HepG2 (cell line): ENCODE measurements around the gene SLC4A8. TPM values are rescaled to one million over a fixed set of nuclear protein-coding genes. Genes with fewer than 3 reads are reported as not detected.

ENCODE experiments used
- ATAC-seq: fragments of 200-7000 bp; cut with Tn5 transposase; 3 replicates; pipeline ENCODE4 v1.9.1; 2020; ENCODE audit warnings: mild to moderate bottlenecking, moderate library complexity
- BruUV-seq: library from RNA; stranded (reverse); fragments of 400-500 nt; replicated peaks from 2 replicates; lab custom pipeline; 2021; lab: Mats Ljungman, UMichigan
- CTCF ChIA-PET: fragments of 300-600 bp; formaldehyde crosslinking; extraction: SDS; loops from one replicate; lab custom pipeline; 2021; ENCODE audit warnings: low total read pairs, inconsistent platforms, low intra/inter-chr PET ratio; lab: Yijun Ruan, JAX
- POLR2A ChIA-PET: fragments of 350-600 bp; sonication (Branson Sonifier 250); formaldehyde crosslinking; loops from one replicate; lab custom pipeline; 2020; ENCODE audit warnings: antibody characterized with exemption, inconsistent platforms; lab: Yijun Ruan, JAX
- DNase-seq: peaks from one replicate; pipeline ENCODE4 v3.0.0-alpha.2; 2015; ENCODE audit warnings: low spot score
- FAIRE-seq: peaks from 3 replicates; lab custom pipeline; 2011; peaks lifted over from hg19 to GRCh38; lab: Jason Lieb, UNC
- H2AFZ ChIP-seq: one replicate; pipeline ENCODE4 v1.6.1; 2011; ENCODE audit warnings: low read length, inconsistent platforms
- H3K27ac ChIP-seq: fragments of 300-600 bp; 3 replicates; pipeline ENCODE4 v1.8.0; 2011; ENCODE audit warnings: mixed run types, mild to moderate bottlenecking, mixed read lengths, low read length, inconsistent platforms; ENCODE audit not compliant: insufficient read depth; ENCODE audit errors: extremely low read length
- H3K27me3 ChIP-seq, 2 experiments: fragments of 200-600 bp in 1 of 2; 2 replicates in 1 of 2; 3 replicates in 1 of 2; pipeline versions ENCODE4 v1.6.0 to v1.8.0; 2011; ENCODE audit warnings: low read length in 2 of 2, mild to moderate bottlenecking in 2 of 2, moderate library complexity in 2 of 2, inconsistent platforms in 1 of 2; ENCODE audit not compliant: insufficient read depth in 2 of 2, control insufficient read depth in 1 of 2
- H3K36me3 ChIP-seq, 2 experiments: fragments of 200-600 bp in 1 of 2; replicated peaks in 1 of 2; 2 replicates in 1 of 2; 3 replicates in 1 of 2; pipeline versions ENCODE4 v1.5.1 to v1.8.0; 2011; ENCODE audit warnings: low read length in 2 of 2, inconsistent platforms in 1 of 2; ENCODE audit not compliant: insufficient read depth in 2 of 2, control insufficient read depth in 1 of 2
- H3K4me1 ChIP-seq: 2 replicates; pipeline ENCODE4 v1.5.1; 2012; ENCODE audit warnings: low read length, inconsistent platforms; ENCODE audit not compliant: insufficient read depth
- H3K4me2 ChIP-seq: 2 replicates; pipeline ENCODE4 v1.6.0; 2011; ENCODE audit warnings: low read depth, low read length, inconsistent platforms
- H3K4me3 ChIP-seq, 3 experiments: fragments of 200-600 bp in 1 of 3; sonication (generic), shearing (Covaris generic) in 1 of 3; replicated peaks in 1 of 3; 2 replicates each; pipeline ENCODE4 v1.5.1; 2011 to 2016; ENCODE audit warnings: low read length in 3 of 3, inconsistent platforms in 2 of 3, low read depth in 2 of 3, mild to moderate bottlenecking in 2 of 3, control low read depth in 1 of 3, mixed read lengths in 1 of 3; ENCODE audit not compliant: insufficient read depth in 1 of 3
- H3K79me2 ChIP-seq: one replicate; pipeline ENCODE4 v1.6.1; 2011; ENCODE audit warnings: low read length, inconsistent platforms; ENCODE audit not compliant: insufficient read depth
- H3K9ac ChIP-seq: 2 replicates; pipeline ENCODE4 v1.6.0; 2011; ENCODE audit warnings: mild to moderate bottlenecking, low read depth, low read length, inconsistent platforms; ENCODE audit not compliant: insufficient read depth
- H3K9me3 ChIP-seq: 2 replicates; pipeline ENCODE4 v1.5.1; 2012; ENCODE audit warnings: mild to moderate bottlenecking, low read length
- H4K20me1 ChIP-seq: 2 replicates; pipeline ENCODE4 v1.6.0; 2011; ENCODE audit warnings: inconsistent platforms, mild to moderate bottlenecking, low read length, moderate library complexity; ENCODE audit not compliant: insufficient read depth
- IKZF4 ChIP-seq: sonication (generic); formaldehyde crosslinking; IDR thresholded peaks from 2 replicates; pipeline ENCODE4 v1.5.1; 2020; ENCODE audit warnings: borderline replicate concordance, mild to moderate bottlenecking, low read depth, missing genetic modification reagents; ENCODE audit errors: not compliant biosample characterization
- MAFG ChIP-seq: sonication (generic); formaldehyde crosslinking; IDR thresholded peaks from 2 replicates; pipeline ENCODE4 v1.5.1; 2020; ENCODE audit warnings: mild to moderate bottlenecking, missing genetic modification reagents
- NKX3-1 ChIP-seq: sonication (generic); formaldehyde crosslinking; IDR thresholded peaks from 2 replicates; pipeline ENCODE4 v1.5.0; 2020; ENCODE audit warnings: missing genetic modification reagents
- REXO4 ChIP-seq: sonication (generic); formaldehyde crosslinking; IDR thresholded peaks from 2 replicates; pipeline ENCODE4 v1.8.0; 2022; ENCODE audit warnings: missing genetic modification reagents, mild to moderate bottlenecking, borderline replicate concordance
- SCMH1 ChIP-seq: sonication (generic); formaldehyde crosslinking; IDR thresholded peaks from 2 replicates; pipeline ENCODE4 v1.9.0; 2021; ENCODE audit warnings: missing genetic modification reagents, mild to moderate bottlenecking, borderline replicate concordance
- THAP11 ChIP-seq: IDR thresholded peaks from 2 replicates; pipeline ENCODE4 v1.6.1; 2016; ENCODE audit warnings: missing biosample characterization, missing genetic modification reagents
- THAP7 ChIP-seq: sonication (generic); formaldehyde crosslinking; IDR thresholded peaks from 2 replicates; pipeline ENCODE4 v1.8.1; 2023; ENCODE audit warnings: mild to moderate bottlenecking, missing genetic modification reagents
- ZBTB42 ChIP-seq: sonication (generic); formaldehyde crosslinking; IDR thresholded peaks from 2 replicates; pipeline ENCODE4 v1.5.0; 2020; ENCODE audit warnings: mild to moderate bottlenecking, missing genetic modification reagents
- ZKSCAN1 ChIP-seq: fragments of 150-350 bp; IDR thresholded peaks from 2 replicates; pipeline ENCODE4 v1.6.1; 2014; ENCODE audit warnings: low read length
- ZNF331 ChIP-seq: sonication (generic); formaldehyde crosslinking; IDR thresholded peaks from 2 replicates; pipeline ENCODE4 v1.4.0; 2020; ENCODE audit warnings: missing genetic modification reagents
- ZNF34 ChIP-seq: sonication (generic); formaldehyde crosslinking; IDR thresholded peaks from 2 replicates; pipeline ENCODE4 v1.4.0; 2020; ENCODE audit warnings: mild to moderate bottlenecking, missing genetic modification reagents, borderline replicate concordance
- ZNF567 ChIP-seq: sonication (generic); formaldehyde crosslinking; IDR thresholded peaks from 2 replicates; pipeline ENCODE4 v1.8.1; 2023; ENCODE audit warnings: mild to moderate bottlenecking, missing genetic modification reagents, borderline replicate concordance
- ZNF790 ChIP-seq: sonication (generic); formaldehyde crosslinking; IDR thresholded peaks from 2 replicates; pipeline ENCODE4 v1.8.0; 2022; ENCODE audit warnings: missing genetic modification reagents, mild to moderate bottlenecking, borderline replicate concordance
- WGBS: methylation state at CpG from one replicate; pipeline ENCODE4 v1.1.6; 2017; ENCODE audit warnings: low lambda C conversion rate; 5-methylcytosine and 5-hydroxymethylcytosine counted together
- in situ Hi-C: cut with HindIII; loops from 2 replicates; pipeline ENCODE4 v1.10.0; 2017; ENCODE audit warnings: low pct_unique_long_range_greater_than_20kb; ENCODE audit not compliant: extremely low pct_ligation_motif_present
- intact Hi-C: fragments of 100-400 bp; cut with micrococcal nuclease; formaldehyde crosslinking; loops from one replicate; pipeline ENCODE4 v1.10.0; 2022; ENCODE audit not compliant: unreplicated experiment
- polyA plus RNA-seq, 8 experiments: library from polyadenylated mRNA; depleted of rRNA in 3 of 8; stranded (reverse) in 7 of 8; unstranded in 1 of 8; fragments of >200 nt; fragmentation: Illumina TruSeq in 4 of 8; extraction: Trizol in 4 of 8; gene quantifications; 2 replicates each; pipeline versions ENCODE4 v1.2.1 to v1.2.3, GENCODE V29; 2011 to 2016; ENCODE audit warnings: low read depth in 4 of 8, missing spikeins in 1 of 8, mixed read lengths in 1 of 8; ENCODE audit not compliant: insufficient read depth in 1 of 8
- total RNA-seq, 5 experiments: library from RNA; depleted of rRNA; stranded (reverse); fragments of >200 nt; fragmentation: Illumina TruSeq; extraction: Trizol; gene quantifications; 2 replicates each; pipeline ENCODE4 v1.2.3, GENCODE V29; 2016; ENCODE audit warnings: low read depth in 1 of 5
- TF ChIP-seq, protein P1 (sequence below): sonication (generic); formaldehyde crosslinking; IDR thresholded peaks from one replicate; pipeline ENCODE4 v1.5.1; 2020; ENCODE audit warnings: mild to moderate bottlenecking, missing genetic modification reagents; ENCODE audit errors: not compliant biosample characterization
- TF ChIP-seq, protein P2 (sequence below): sonication (generic); formaldehyde crosslinking; IDR thresholded peaks from 2 replicates; pipeline ENCODE4 v1.4.0; 2020; ENCODE audit warnings: mild to moderate bottlenecking, missing genetic modification reagents

SLC4A8 gene
- total and polyA plus RNA-seq, 2 of the 13 experiments (the other 11 are each of a cell fraction or from before 2014, with no cell fraction given): under 0.01 to 0.07 TPM

DNA sequence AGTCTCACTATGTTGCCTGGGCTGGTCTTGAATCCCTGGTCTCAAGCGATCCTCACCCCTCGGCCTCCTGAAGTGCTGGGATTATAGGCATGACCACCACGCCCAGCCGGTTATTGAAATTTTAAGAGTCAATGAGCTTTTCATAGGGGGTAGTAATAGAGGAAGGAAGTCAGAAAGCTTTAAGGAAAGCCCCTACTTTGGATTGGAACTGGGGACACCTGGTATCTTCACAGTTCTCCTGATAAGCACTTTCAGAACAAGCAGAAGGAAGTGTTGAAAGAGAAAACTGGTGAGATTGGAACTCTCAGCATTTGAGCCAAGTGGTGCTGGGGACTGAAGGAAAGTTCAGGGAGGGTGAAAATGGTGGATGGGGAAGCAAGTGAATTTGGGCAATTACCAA, 5.1 kb downstream of the SLC4A8 start:
- no peak for FAIRE-seq
- in situ Hi-C loops: no loop called here
- TF ChIP-seq ZBTB42 (CRISPR knock-in tag) (no peak), ZNF567 (CRISPR knock-in tag) (no peak), NKX3-1 (CRISPR knock-in tag) (no peak), REXO4 (CRISPR knock-in tag) (no peak), ZNF790 (CRISPR knock-in tag) (no peak), THAP7 (CRISPR knock-in tag) (no peak), IKZF4 (CRISPR knock-in tag) (no peak), ZNF331 (CRISPR knock-in tag) (no peak), SCMH1 (CRISPR knock-in tag) (no peak), ZKSCAN1 (no peak), MAFG (CRISPR knock-in tag) (no peak), THAP11 (CRISPR knock-in tag) (no peak), ZNF34 (CRISPR knock-in tag) (no peak)
- TF ChIP-seq, protein P1, sequence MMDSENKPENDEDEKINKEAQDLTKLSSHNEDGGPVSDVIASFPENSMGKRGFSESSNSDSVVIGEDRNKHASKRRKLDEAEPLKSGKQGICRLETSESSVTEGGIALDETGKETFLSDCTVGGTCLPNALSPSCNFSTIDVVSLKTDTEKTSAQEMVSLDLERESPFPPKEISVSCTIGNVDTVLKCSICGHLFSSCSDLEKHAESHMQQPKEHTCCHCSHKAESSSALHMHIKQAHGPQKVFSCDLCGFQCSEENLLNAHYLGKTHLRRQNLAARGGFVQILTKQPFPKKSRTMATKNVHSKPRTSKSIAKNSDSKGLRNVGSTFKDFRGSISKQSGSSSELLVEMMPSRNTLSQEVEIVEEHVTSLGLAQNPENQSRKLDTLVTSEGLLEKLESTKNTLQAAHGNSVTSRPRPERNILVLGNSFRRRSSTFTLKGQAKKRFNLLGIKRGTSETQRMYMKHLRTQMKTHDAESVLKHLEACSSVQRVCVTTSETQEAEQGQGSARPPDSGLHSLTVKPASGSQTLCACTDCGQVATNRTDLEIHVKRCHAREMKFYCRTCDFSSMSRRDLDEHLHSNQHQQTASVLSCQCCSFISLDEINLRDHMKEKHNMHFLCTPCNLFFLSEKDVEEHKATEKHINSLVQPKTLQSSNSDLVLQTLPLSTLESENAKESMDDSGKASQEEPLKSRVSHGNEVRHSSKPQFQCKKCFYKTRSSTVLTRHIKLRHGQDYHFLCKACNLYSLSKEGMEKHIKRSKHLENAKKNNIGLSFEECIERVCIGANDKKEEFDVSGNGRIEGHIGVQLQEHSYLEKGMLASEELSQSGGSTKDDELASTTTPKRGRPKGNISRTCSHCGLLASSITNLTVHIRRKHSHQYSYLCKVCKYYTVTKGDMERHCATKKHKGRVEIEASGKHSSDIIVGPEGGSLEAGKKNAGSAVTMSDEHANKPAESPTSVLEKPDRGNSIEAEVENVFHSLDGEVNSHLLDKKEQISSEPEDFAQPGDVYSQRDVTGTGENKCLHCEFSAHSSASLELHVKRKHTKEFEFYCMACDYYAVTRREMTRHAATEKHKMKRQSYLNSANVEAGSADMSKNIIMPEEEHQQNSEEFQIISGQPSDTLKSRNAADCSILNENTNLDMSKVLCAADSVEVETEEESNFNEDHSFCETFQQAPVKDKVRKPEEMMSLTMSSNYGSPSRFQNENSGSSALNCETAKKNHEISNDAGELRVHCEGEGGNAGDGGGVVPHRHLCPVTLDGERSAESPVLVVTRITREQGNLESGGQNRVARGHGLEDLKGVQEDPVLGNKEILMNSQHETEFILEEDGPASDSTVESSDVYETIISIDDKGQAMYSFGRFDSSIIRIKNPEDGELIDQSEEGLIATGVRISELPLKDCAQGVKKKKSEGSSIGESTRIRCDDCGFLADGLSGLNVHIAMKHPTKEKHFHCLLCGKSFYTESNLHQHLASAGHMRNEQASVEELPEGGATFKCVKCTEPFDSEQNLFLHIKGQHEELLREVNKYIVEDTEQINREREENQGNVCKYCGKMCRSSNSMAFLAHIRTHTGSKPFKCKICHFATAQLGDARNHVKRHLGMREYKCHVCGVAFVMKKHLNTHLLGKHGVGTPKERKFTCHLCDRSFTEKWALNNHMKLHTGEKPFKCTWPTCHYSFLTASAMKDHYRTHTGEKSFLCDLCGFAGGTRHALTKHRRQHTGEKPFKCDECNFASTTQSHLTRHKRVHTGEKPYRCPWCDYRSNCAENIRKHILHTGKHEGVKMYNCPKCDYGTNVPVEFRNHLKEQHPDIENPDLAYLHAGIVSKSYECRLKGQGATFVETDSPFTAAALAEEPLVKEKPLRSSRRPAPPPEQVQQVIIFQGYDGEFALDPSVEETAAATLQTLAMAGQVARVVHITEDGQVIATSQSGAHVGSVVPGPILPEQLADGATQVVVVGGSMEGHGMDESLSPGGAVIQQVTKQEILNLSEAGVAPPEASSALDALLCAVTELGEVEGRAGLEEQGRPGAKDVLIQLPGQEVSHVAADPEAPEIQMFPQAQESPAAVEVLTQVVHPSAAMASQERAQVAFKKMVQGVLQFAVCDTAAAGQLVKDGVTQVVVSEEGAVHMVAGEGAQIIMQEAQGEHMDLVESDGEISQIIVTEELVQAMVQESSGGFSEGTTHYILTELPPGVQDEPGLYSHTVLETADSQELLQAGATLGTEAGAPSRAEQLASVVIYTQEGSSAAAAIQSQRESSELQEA (CRISPR knock-in tag): no peak
- TF ChIP-seq, protein P2, sequence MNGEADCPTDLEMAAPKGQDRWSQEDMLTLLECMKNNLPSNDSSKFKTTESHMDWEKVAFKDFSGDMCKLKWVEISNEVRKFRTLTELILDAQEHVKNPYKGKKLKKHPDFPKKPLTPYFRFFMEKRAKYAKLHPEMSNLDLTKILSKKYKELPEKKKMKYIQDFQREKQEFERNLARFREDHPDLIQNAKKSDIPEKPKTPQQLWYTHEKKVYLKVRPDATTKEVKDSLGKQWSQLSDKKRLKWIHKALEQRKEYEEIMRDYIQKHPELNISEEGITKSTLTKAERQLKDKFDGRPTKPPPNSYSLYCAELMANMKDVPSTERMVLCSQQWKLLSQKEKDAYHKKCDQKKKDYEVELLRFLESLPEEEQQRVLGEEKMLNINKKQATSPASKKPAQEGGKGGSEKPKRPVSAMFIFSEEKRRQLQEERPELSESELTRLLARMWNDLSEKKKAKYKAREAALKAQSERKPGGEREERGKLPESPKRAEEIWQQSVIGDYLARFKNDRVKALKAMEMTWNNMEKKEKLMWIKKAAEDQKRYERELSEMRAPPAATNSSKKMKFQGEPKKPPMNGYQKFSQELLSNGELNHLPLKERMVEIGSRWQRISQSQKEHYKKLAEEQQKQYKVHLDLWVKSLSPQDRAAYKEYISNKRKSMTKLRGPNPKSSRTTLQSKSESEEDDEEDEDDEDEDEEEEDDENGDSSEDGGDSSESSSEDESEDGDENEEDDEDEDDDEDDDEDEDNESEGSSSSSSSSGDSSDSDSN (CRISPR knock-in tag): no peak

More for the DNA sequence above, 5.1 kb downstream of the SLC4A8 start:
- Histone ChIP-seq H3K4me3 (no peak overlapping the region), H3K79me2 (no peaks in the 10 kb centered on the region), H3K9ac (no peak overlapping the region), H3K27ac (no peak overlapping the region), H3K4me1 (peaks cover 9% of the 10 kb centered on the region; the same call in 1 of the 2 replicates), H2AFZ (no peak overlapping the region), H3K4me2 (no peak overlapping the region), H3K9me3 (no peaks in the 10 kb centered on the region), H3K36me3 (no peaks in the 10 kb centered on the region), H4K20me1 (no peaks in the 10 kb centered on the region), H3K27me3 (peaks cover 0 to 8% of the 10 kb centered on the region in 2 experiments; a peak in 3 of 5 replicates)
- POLR2A ChIA-PET: no interaction called here
- intact Hi-C loops: no loop called here
- DNase-seq (no peak), ATAC-seq (no peak)
- no TSS peak for BruUV-seq
- WGBS: 91% methylated on average over 4 of the region's 4 CpGs
- CTCF ChIA-PET: no interaction called here
